ENCODE measurements around the gene SLC6A7.

GRCh38 chr5:150147670-150148069 is 42.2 kb upstream of the SLC6A7 start:
- no peak for TF ChIP-seq FOXJ3 (CRISPR knock-in tag; IDR thresholded peaks at IDR 0.05)
- TF ChIP-seq, protein P1, sequence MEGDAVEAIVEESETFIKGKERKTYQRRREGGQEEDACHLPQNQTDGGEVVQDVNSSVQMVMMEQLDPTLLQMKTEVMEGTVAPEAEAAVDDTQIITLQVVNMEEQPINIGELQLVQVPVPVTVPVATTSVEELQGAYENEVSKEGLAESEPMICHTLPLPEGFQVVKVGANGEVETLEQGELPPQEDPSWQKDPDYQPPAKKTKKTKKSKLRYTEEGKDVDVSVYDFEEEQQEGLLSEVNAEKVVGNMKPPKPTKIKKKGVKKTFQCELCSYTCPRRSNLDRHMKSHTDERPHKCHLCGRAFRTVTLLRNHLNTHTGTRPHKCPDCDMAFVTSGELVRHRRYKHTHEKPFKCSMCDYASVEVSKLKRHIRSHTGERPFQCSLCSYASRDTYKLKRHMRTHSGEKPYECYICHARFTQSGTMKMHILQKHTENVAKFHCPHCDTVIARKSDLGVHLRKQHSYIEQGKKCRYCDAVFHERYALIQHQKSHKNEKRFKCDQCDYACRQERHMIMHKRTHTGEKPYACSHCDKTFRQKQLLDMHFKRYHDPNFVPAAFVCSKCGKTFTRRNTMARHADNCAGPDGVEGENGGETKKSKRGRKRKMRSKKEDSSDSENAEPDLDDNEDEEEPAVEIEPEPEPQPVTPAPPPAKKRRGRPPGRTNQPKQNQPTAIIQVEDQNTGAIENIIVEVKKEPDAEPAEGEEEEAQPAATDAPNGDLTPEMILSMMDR (IDR thresholded peaks at IDR 0.05) = no peak
- no peak for TF ChIP-seq RCOR1 (IDR thresholded peaks at IDR 0.05; ENCODE audit: low read length)
- no peak for TF ChIP-seq FOSL2 (IDR thresholded peaks at IDR 0.05; ENCODE audit: borderline replicate concordance, low read depth)
- TF ChIP-seq EZH2phosphoT487 (IDR thresholded peaks at IDR 0.05; ENCODE audit: borderline replicate concordance, low read depth) = no peak
